Nephron (organoid): ENCODE results near the gene IGFBP4.

Experiments
- H3K27ac Mint-ChIP-seq, 3 experiments: 2 replicates each; pipeline ENCODE4 v1.8.0; 2020; ENCODE audit warnings: mixed read lengths in 3 of 3, mild to moderate bottlenecking in 2 of 3, moderate library complexity in 1 of 3
- H3K27me3 Mint-ChIP-seq: 2 replicates; pipeline ENCODE4 v1.8.0; 2021; ENCODE audit warnings: low read depth, mild to moderate bottlenecking, moderate library complexity, mixed read lengths
- H3K36me3 Mint-ChIP-seq: 2 replicates; pipeline ENCODE4 v1.8.0; 2020; ENCODE audit warnings: low read depth, mixed read lengths
- H3K4me1 Mint-ChIP-seq: 2 replicates; pipeline ENCODE4 v1.8.0; 2020; ENCODE audit warnings: mixed read lengths
- H3K4me3 Mint-ChIP-seq, 3 experiments: 2 replicates each; pipeline ENCODE4 v1.8.0; 2020; ENCODE audit warnings: mild to moderate bottlenecking in 3 of 3, mixed read lengths in 3 of 3, moderate library complexity in 2 of 3
- H3K9me3 Mint-ChIP-seq: 2 replicates; pipeline ENCODE4 v1.8.0; 2020; ENCODE audit warnings: mixed read lengths
- CTCF ChIP-seq, 3 experiments: fragments of 200-600 bp; sonication (generic); IDR thresholded peaks; one replicate each; pipeline ENCODE4 v1.5.0; 2021; ENCODE audit warnings: antibody characterized with exemption in 3 of 3; ENCODE audit not compliant: unreplicated experiment in 3 of 3

The IGFBP4 gene

GRCh38 chr17:40425741-40426140, 17.5 kb upstream of the IGFBP4 start:
- no peaks in the 10 kb centered on the region for H3K27me3 Mint-ChIP-seq
- no peak overlapping the region for H3K4me3 Mint-ChIP-seq
- H3K4me1 Mint-ChIP-seq = peaks cover 5% of the 10 kb centered on the region
- no peaks in the 10 kb centered on the region for H3K36me3 Mint-ChIP-seq
- H3K27ac Mint-ChIP-seq = no peak overlapping the region
- no peak for TF ChIP-seq CTCF (IDR thresholded peaks at IDR 0.05; ENCODE audit: unreplicated experiment in 3 of 3)
- peaks cover 2% of the 10 kb centered on the region for H3K9me3 Mint-ChIP-seq

DNA sequence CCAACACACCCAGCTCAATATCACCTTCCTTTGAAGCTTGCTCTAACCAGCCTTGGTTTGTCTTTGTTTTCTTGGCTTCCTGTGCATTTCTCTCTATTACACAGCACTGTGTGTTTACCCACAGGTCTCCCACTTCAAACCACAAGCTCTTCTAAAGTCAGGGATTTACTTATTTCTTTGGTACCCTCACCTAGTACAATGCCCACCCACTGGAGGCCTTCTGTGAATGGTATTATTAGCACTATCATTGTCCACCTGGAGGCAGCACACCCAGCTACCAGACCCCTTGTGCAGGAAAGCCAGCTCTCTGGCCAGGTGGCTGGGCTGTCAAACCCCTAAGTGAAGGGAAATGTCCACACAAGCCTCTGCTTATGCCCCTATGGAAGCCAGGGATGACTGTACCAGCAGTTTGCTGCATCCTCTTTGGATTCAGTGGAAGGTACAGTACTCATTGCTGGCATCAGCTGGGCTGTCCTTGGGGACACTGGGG, 16.2 kb upstream of the IGFBP4 start:
- no peak overlapping the region for H3K27ac Mint-ChIP-seq
- peaks cover 2% of the 10 kb centered on the region for H3K9me3 Mint-ChIP-seq
- no peak for TF ChIP-seq CTCF (IDR thresholded peaks at IDR 0.05; ENCODE audit: unreplicated experiment in 3 of 3)
- peaks cover 10% of the 10 kb centered on the region for H3K4me1 Mint-ChIP-seq
- H3K4me3 Mint-ChIP-seq = no peak overlapping the region
- H3K36me3 Mint-ChIP-seq = no peaks in the 10 kb centered on the region
- no peaks in the 10 kb centered on the region for H3K27me3 Mint-ChIP-seq

DNA sequence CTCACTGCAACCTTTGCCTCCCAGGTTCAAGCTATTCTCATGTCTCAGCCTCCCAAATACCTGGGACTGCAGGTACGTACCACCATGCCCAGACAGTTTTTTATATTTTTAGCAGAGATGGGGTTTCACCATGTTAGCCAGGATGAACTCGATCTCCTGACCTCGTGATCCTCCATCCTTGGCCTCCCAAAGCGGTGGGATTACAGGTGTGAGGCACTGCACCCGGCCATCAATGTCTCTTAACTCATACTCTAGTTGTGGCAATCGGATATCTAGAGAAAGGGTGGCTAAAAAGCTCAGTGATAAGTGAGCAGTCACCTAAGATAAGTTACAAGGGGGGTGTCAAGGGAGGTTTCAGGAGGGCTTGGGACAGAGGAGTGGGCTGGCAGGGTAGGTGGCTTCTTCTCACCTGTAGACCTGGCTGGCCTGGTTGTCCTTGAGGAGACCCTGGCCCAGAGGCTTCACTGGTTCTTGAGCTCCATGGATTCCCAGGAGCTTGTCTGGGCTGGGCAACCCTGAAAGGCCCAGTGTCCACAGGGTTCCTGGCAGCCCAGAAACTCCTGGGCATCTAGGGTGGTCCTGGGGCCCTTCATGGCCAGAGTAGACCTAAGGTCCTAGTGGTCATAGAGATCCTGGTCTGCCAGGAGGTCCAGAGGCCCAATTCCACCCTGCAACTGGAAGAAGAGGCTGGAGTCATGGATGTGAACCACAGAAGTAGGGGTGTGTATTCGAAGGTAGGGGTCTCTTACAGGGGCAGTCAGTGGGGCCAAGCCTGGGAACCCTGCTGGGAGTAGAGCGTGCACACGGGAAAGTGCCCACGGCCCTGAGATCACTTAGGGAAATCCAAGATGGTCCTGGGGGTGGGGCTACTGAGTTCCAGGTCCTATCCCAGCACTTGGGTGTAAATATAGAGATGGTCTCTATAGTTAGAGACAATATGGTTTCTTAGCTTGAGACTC, 12.7 kb upstream of the IGFBP4 start:
- Mint-ChIP-seq H3K4me1 (peaks cover 18% of the 10 kb centered on the region), H3K36me3 (no peaks in the 10 kb centered on the region), H3K4me3 (no peak overlapping the region), H3K27me3 (no peaks in the 10 kb centered on the region), H3K9me3 (peaks cover 2% of the 10 kb centered on the region), H3K27ac (no peak overlapping the region)
- no peak for TF ChIP-seq CTCF (IDR thresholded peaks at IDR 0.05; ENCODE audit: unreplicated experiment in 3 of 3)

GRCh38 chr17:40431231-40431602, 12.0 kb upstream of the IGFBP4 start:
- H3K4me1 Mint-ChIP-seq = peaks cover 18% of the 10 kb centered on the region
- H3K27me3 Mint-ChIP-seq = no peaks in the 10 kb centered on the region
- no peaks in the 10 kb centered on the region for H3K36me3 Mint-ChIP-seq
- H3K4me3 Mint-ChIP-seq = no peak overlapping the region
- H3K9me3 Mint-ChIP-seq = peaks cover 2% of the 10 kb centered on the region
- H3K27ac Mint-ChIP-seq = no peak overlapping the region
- TF ChIP-seq CTCF (IDR thresholded peaks at IDR 0.05; ENCODE audit: unreplicated experiment in 3 of 3) = no peak

GRCh38 chr17:40432864-40433528, 10.3 kb upstream of the IGFBP4 start:
- peak overlapping the region; percentile 85 to 87 (median 86) for H3K27ac Mint-ChIP-seq
- peak overlapping the region in 1 of 3 experiments; percentile 10 for H3K4me3 Mint-ChIP-seq
- peaks cover 24% of the 10 kb centered on the region for H3K4me1 Mint-ChIP-seq
- peaks cover 2% of the 10 kb centered on the region for H3K9me3 Mint-ChIP-seq
- H3K27me3 Mint-ChIP-seq = no peaks in the 10 kb centered on the region
- no peaks in the 10 kb centered on the region for H3K36me3 Mint-ChIP-seq
- no peak for TF ChIP-seq CTCF (IDR thresholded peaks at IDR 0.05; ENCODE audit: unreplicated experiment in 3 of 3)
